Mesothelial cell of epicardium (in vitro differentiated cells): ENCODE results near the gene CFAP210. TPM values are rescaled to one million over a fixed set of nuclear protein-coding genes. Genes with fewer than 3 reads are reported as not detected.
"Not testable (repeated sequence)": the region's sequence is repeated elsewhere in the genome, so short reads cannot be mapped to it uniquely, and the experiment has no call there.

Source experiments
- DNase-seq, 2 experiments: peaks; one replicate each; pipeline ENCODE4 v3.0.0; 2021; ENCODE audit warnings: low spot score in 2 of 2; ENCODE audit not compliant: unreplicated experiment in 2 of 2
- H3K27ac Mint-ChIP-seq: 2 replicates; pipeline ENCODE4 v1.8.0; 2021; ENCODE audit warnings: mixed read lengths
- H3K27me3 Mint-ChIP-seq: 2 replicates; pipeline ENCODE4 v1.8.0; 2021; ENCODE audit warnings: low read depth, mixed read lengths
- H3K36me3 Mint-ChIP-seq: 2 replicates; pipeline ENCODE4 v1.8.0; 2021; ENCODE audit warnings: mixed read lengths
- H3K4me1 Mint-ChIP-seq: 2 replicates; pipeline ENCODE4 v1.8.0; 2021; ENCODE audit warnings: mixed read lengths
- H3K4me3 Mint-ChIP-seq: 2 replicates; pipeline ENCODE4 v1.8.0; 2021; ENCODE audit warnings: mild to moderate bottlenecking, moderate library complexity, mixed read lengths
- H3K9me3 Mint-ChIP-seq: 2 replicates; pipeline ENCODE4 v1.8.0; 2021; ENCODE audit warnings: mixed read lengths
- total RNA-seq: library from RNA; stranded (reverse); gene quantifications from 3 replicates; pipeline ENCODE4 v1.2.1, GENCODE V29; 2021
- TF ChIP-seq, protein P1 (sequence below): fragments of 200-600 bp; sonication (generic); IDR thresholded peaks from one replicate; pipeline ENCODE4 v1.5.0; 2021; ENCODE audit warnings: antibody characterized with exemption; ENCODE audit not compliant: unreplicated experiment

Gene CFAP210
- total RNA-seq, 1 donor from 2014 or later: 0.58 TPM

DNA sequence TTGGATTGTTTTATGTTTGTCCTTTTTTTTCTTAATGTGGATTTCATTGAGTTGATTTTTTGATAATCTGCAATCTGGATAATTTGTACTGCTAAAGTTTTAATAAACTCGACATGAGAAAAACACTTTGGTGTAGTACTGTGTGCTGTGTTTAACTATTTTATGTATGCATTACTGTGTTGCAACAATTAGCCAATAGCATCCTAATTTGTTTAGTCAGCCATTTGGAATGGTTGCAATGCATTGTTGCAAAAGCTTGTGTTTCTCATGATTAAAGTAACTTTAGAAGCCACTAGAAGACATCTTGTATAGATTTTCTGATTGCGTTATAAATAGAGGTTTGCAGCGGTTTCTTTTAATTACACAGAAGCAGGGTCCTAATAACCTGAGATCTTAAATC lies 56.6 kb downstream of the CFAP210 start:
- no peaks in the 10 kb centered on the region for H3K27me3 Mint-ChIP-seq
- no peak overlapping the region for H3K4me3 Mint-ChIP-seq
- no peaks in the 10 kb centered on the region for H3K4me1 Mint-ChIP-seq
- H3K27ac Mint-ChIP-seq: no peak overlapping the region
- no peaks in the 10 kb centered on the region for H3K9me3 Mint-ChIP-seq
- TF ChIP-seq, protein P1, sequence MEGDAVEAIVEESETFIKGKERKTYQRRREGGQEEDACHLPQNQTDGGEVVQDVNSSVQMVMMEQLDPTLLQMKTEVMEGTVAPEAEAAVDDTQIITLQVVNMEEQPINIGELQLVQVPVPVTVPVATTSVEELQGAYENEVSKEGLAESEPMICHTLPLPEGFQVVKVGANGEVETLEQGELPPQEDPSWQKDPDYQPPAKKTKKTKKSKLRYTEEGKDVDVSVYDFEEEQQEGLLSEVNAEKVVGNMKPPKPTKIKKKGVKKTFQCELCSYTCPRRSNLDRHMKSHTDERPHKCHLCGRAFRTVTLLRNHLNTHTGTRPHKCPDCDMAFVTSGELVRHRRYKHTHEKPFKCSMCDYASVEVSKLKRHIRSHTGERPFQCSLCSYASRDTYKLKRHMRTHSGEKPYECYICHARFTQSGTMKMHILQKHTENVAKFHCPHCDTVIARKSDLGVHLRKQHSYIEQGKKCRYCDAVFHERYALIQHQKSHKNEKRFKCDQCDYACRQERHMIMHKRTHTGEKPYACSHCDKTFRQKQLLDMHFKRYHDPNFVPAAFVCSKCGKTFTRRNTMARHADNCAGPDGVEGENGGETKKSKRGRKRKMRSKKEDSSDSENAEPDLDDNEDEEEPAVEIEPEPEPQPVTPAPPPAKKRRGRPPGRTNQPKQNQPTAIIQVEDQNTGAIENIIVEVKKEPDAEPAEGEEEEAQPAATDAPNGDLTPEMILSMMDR: no peak
- H3K36me3 Mint-ChIP-seq: peaks cover 12% of the 10 kb centered on the region
- no peak for DNase-seq

DNA sequence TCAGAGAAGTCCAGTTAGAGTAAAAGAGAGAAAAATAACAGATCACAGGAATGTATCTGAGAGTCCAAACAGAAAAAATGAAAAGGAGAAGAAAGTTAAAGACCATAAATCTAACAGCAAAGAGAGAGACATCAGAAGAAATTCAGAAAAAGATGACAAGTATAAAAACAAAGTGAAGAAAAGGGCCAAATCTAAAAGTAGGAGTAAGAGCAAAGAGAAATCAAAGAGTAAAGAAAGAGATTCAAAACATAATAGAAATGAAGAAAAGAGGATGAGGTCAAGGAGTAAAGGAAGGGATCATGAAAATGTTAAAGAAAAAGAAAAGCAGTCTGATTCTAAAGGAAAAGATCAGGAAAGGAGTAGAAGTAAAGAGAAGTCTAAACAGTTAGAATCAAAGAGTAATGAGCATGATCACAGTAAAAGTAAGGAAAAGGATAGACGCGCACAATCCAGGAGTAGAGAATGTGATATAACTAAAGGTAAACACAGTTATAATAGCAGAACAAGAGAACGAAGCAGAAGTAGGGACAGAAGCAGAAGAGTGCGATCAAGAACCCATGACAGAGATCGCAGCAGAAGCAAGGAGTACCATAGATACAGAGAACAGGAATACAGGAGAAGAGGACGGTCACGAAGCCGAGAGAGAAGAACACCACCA lies 57.6 kb downstream of the CFAP210 start:
- H3K27me3 Mint-ChIP-seq: no peaks in the 10 kb centered on the region
- no peak overlapping the region for H3K4me3 Mint-ChIP-seq
- H3K27ac Mint-ChIP-seq: no peak overlapping the region
- TF ChIP-seq, protein P1: no peak
- no peaks in the 10 kb centered on the region for H3K9me3 Mint-ChIP-seq
- H3K36me3 Mint-ChIP-seq: peaks cover 13% of the 10 kb centered on the region
- H3K4me1 Mint-ChIP-seq: no peaks in the 10 kb centered on the region
- DNase-seq: no peak

DNA sequence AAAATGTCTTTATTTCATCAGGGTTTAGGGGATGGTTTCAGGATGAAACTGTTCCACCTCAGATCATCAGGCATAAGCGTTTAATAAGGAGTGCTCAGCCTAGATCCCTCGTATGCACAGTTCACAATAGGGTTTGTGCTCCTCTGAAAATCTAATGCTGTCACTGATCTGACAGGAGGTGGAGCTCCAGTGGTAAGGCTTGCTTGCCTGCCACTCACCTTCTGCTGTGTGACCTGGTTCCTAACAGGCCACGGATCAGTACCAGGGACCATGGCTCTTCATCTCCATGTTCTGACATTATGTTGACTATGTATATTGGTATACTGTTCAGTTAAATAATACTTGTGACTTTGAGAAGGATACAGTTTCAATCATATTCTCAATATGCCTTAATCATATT lies 68.4 kb downstream of the CFAP210 start:
- TF ChIP-seq, protein P1: no peak
- H3K4me3 Mint-ChIP-seq: no peak overlapping the region
- H3K4me1 Mint-ChIP-seq: no peaks in the 10 kb centered on the region

DNA sequence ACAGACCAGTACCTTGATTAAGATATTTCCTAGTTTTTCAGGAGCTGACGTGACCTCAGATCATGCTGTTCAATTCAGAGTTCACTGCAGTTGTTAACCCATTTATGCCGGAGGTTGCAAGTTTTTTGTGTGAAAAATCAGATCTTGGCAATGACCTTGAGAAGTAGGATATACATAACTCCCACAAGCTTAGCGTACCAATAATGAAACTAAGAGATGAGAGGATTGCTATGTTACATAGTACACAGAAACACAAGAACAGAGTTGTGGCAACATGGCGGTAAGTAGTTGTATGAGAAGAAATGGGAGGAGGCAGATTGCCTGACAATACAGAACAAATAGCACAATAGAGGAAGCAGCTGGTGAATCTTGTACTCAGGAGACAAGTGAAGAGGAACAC lies 71.0 kb downstream of the CFAP210 start:
- Mint-ChIP-seq H3K36me3 (peaks cover 44% of the 10 kb centered on the region), H3K4me1 (no peaks in the 10 kb centered on the region), H3K4me3 (no peak overlapping the region), H3K27me3 (no peaks in the 10 kb centered on the region), H3K27ac (no peak overlapping the region), H3K9me3 (peaks cover 10% of the 10 kb centered on the region)
- TF ChIP-seq, protein P1: no peak
- DNase-seq: no peak

More for the DNA sequence above, 68.4 kb downstream of the CFAP210 start:
- peaks cover 25% of the 10 kb centered on the region for H3K36me3 Mint-ChIP-seq
- H3K27ac Mint-ChIP-seq: no peak overlapping the region
- no peaks in the 10 kb centered on the region for H3K9me3 Mint-ChIP-seq
- DNase-seq: no peak
- H3K27me3 Mint-ChIP-seq: no peaks in the 10 kb centered on the region

DNA sequence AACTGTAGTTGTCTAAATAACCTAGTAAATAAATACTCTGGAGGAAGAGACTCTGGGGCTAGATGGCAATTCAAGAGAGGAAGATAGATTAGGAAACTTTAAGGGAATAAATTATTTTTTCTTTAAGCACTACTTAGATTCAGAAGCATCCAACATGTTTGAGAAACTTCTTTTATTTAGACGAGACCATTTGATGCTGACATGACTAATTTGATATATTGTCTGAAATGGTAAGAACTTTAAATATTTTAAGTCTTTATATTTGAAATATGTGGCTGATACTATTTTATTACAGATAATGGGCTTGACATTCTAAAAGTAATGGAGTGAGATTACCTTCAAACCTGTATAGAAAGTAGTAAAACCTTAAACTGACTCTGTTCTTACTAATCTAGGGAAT lies 73.7 kb downstream of the CFAP210 start:
- H3K27me3 Mint-ChIP-seq: no peaks in the 10 kb centered on the region
- H3K36me3 Mint-ChIP-seq: peaks cover 60% of the 10 kb centered on the region
- no peaks in the 10 kb centered on the region for H3K4me1 Mint-ChIP-seq
- TF ChIP-seq, protein P1: no peak
- H3K27ac Mint-ChIP-seq: no peak overlapping the region
- peaks cover 33% of the 10 kb centered on the region for H3K9me3 Mint-ChIP-seq
- no peak overlapping the region for H3K4me3 Mint-ChIP-seq
- DNase-seq: no peak

DNA sequence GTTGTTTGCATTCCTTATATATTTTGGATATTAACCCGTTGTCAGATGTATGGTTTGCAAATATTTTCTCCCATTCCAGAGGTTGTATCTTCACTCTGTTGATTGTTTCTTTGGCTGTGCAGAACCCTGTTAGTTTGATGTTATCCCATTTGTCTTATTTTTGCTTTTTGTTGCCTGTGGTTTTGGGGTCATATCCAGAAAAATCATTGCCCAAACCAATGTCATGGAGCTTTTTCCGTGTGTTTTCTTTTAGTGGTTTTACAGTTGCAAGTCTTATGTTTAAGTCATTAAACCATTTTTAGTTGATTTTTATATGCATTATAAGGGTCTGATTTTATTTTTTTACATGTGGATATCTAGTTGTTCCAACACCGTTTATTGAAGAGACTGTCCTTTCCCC lies 74.3 kb downstream of the CFAP210 start:
- TF ChIP-seq, protein P1: no peak
- Mint-ChIP-seq H3K9me3 (peaks cover 36% of the 10 kb centered on the region), H3K4me1 (no peaks in the 10 kb centered on the region), H3K27ac (no peak overlapping the region), H3K4me3 (no peak overlapping the region), H3K36me3 (peaks cover 61% of the 10 kb centered on the region), H3K27me3 (no peaks in the 10 kb centered on the region)
- DNase-seq: no peak

DNA sequence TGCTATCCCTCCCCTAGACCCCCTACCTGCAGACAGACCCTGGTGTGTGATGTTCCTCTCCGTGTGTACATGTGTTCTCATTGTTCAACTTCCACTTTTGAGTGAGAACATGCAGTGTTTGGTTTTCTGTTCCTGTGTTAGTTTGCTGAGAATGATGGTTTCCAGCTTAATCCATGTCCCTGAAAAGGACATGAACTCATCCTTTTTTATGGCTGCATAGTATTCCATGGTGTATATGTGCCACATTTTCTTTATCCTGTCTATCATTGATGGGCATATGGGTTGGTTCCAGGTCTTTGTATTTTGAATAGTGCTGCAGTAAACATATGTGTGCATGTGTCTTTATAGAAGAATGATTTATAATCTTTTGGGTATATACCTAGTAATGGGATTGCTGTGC lies 78.2 kb downstream of the CFAP210 start:
- Mint-ChIP-seq H3K9me3 (peaks cover 39% of the 10 kb centered on the region), H3K36me3 (peaks cover 78% of the 10 kb centered on the region)
- not testable (repeated sequence) for H3K27me3 Mint-ChIP-seq, DNase-seq, H3K27ac Mint-ChIP-seq, H3K4me1 Mint-ChIP-seq, H3K4me3 Mint-ChIP-seq
